GM11168 (cell line): Measurements from ENCODE around the gene APBA2.
"Not testable (repeated sequence)": the region's sequence is repeated elsewhere in the genome, so short reads cannot be mapped to it uniquely, and the experiment has no call there.

Source experiments
- in situ Hi-C: fragments of 300-500 bp; cut with MboI; formaldehyde crosslinking; loops from one replicate; pipeline ENCODE4 v1.12.0; 2022; ENCODE audit warnings: low sequenced_read_pairs; ENCODE audit not compliant: unreplicated experiment

APBA2 gene

GRCh38 chr15:29135702-29136646 is 250.2 kb downstream of the APBA2 start:
- in situ Hi-C loops, result no loop called here

- in situ Hi-C loops, result no loop called here
Observed at GRCh38 chr15:29138260-29138659, 252.5 kb downstream of the APBA2 start.

GRCh38 chr15:29139072-29139471 is 253.3 kb downstream of the APBA2 start:
- in situ Hi-C loops, result no loop called here

GRCh38 chr15:29139540-29140459 is 254.0 kb downstream of the APBA2 start:
- in situ Hi-C loops, result no loop called here

GRCh38 chr15:29140475-29141307 is 254.9 kb downstream of the APBA2 start:
- in situ Hi-C loops, result no loop called here

GRCh38 chr15:29141308-29142128 is 255.7 kb downstream of the APBA2 start:
- in situ Hi-C loops, result no loop called here

GRCh38 chr15:29142129-29142747 is 256.5 kb downstream of the APBA2 start:
- in situ Hi-C loops, result no loop called here

- in situ Hi-C loops, result no loop called here
Observed at GRCh38 chr15:29143293-29143692, 257.5 kb downstream of the APBA2 start.

- in situ Hi-C loops, result no loop called here
Observed at GRCh38 chr15:29143909-29144635, 258.3 kb downstream of the APBA2 start.

GRCh38 chr15:29149738-29150075 is 263.9 kb downstream of the APBA2 start:
- in situ Hi-C loops, result no loop called here

GRCh38 chr15:29150515-29151483 is 265.0 kb downstream of the APBA2 start:
- in situ Hi-C loops, result no loop called here

- in situ Hi-C loops, result no loop called here
Observed at GRCh38 chr15:29151484-29151857, 265.7 kb downstream of the APBA2 start.

GRCh38 chr15:29156521-29156920 is 270.7 kb downstream of the APBA2 start:
- in situ Hi-C loops, result no loop called here

- in situ Hi-C loops, result no loop called here
Observed at GRCh38 chr15:29159771-29160455, 274.1 kb downstream of the APBA2 start.

- in situ Hi-C loops, result no loop called here
Observed at GRCh38 chr15:29162411-29162810, 276.6 kb downstream of the APBA2 start.

GRCh38 chr15:29167122-29167521 is 281.3 kb downstream of the APBA2 start:
- in situ Hi-C loops, result not testable (repeated sequence)
